HCT116 (cell line): ENCODE data around the gene EIF3L. TPM values are rescaled to one million over a fixed set of nuclear protein-coding genes. Genes with fewer than 3 reads are reported as not detected.
A peak's percentile ranks its signal among the peaks of the same experiment; 100 is the strongest.

Experiments used
- ATAC-seq: fragments of 200-7000 bp; cut with Tn5 transposase; 2 replicates; pipeline ENCODE4 v1.9.1; 2020; ENCODE audit warnings: mild to moderate bottlenecking, moderate library complexity
- BruUV-seq: library from RNA; stranded (reverse); fragments of 400-500 nt; replicated peaks from 2 replicates; lab custom pipeline; 2021; lab: Mats Ljungman, UMichigan
- CTCF ChIA-PET: fragments of 300-600 bp; sonication (Branson Sonifier 250); formaldehyde crosslinking; loops from one replicate; lab custom pipeline; 2021; ENCODE audit warnings: antibody characterized with exemption; lab: Charles Lee
- POLR2A ChIA-PET: fragments of 300-600, 350-600 bp; sonication (Branson Sonifier 250); formaldehyde crosslinking; loops from one replicate; lab custom pipeline; 2021; ENCODE audit warnings: antibody characterized with exemption; lab: Charles Lee
- RAD21 ChIA-PET, 2 experiments: fragments of 300-600 bp; sonication (Branson Sonifier 250); formaldehyde crosslinking; loops; one replicate each; lab custom pipeline; 2023; ENCODE audit warnings: low total read pairs in 2 of 2; ENCODE audit not compliant: uncharacterized antibody in 2 of 2, unreplicated experiment in 2 of 2, low non-redundant PET in 1 of 2; lab: Charles Lee
- DNase-seq: peaks from one replicate; pipeline ENCODE4 v3.0.0-alpha.2; 2010; ENCODE audit warnings: low read depth, low spot score
- H2AFZ ChIP-seq: fragments of 200-600 bp; shearing (Covaris generic), sonication (generic); 2 replicates; pipeline ENCODE4 v1.6.1; 2017; ENCODE audit warnings: low read depth, mixed run types, mixed read lengths, antibody characterized with exemption, low read length; ENCODE audit not compliant: poor library complexity, severe bottlenecking
- H3K27ac ChIP-seq: 2 replicates; pipeline ENCODE4 v1.5.1; 2012; ENCODE audit warnings: low read depth, low read length
- H3K27me3 ChIP-seq: fragments of 200-600 bp; sonication (generic); 2 replicates; pipeline ENCODE4 v1.6.1; 2016; ENCODE audit warnings: mixed run types, low read length, mixed read lengths; ENCODE audit not compliant: insufficient read depth
- H3K36me3 ChIP-seq, 2 experiments: fragments of 200-500 bp in 1 of 2; fragments of 200-600 bp in 1 of 2; sonication (Bioruptor generic) in 1 of 2; sonication (generic) in 1 of 2; 2 replicates each; pipeline versions ENCODE4 v1.5.1 to v1.6.1; 2014 to 2016; ENCODE audit warnings: low read length in 2 of 2, inconsistent platforms in 1 of 2, mixed read lengths in 1 of 2, mixed run types in 1 of 2; ENCODE audit not compliant: insufficient read depth in 2 of 2, control insufficient read depth in 1 of 2
- H3K4me1 ChIP-seq, 2 experiments: fragments of 200-600 bp in 1 of 2; sonication (generic) in 1 of 2; 2 replicates each; pipeline versions ENCODE4 v1.5.1 to v1.6.1; 2012 to 2017; ENCODE audit warnings: low read length in 2 of 2, inconsistent platforms in 1 of 2, mild to moderate bottlenecking in 1 of 2, mixed read lengths in 1 of 2, mixed run types in 1 of 2, moderate library complexity in 1 of 2; ENCODE audit not compliant: insufficient read depth in 2 of 2, control insufficient read depth in 1 of 2
- H3K4me2 ChIP-seq: fragments of 200-600 bp; sonication (generic); 2 replicates; pipeline ENCODE4 v1.6.1; 2017; ENCODE audit warnings: mixed run types, low read length, mixed read lengths
- H3K4me3 ChIP-seq, 2 experiments: fragments of 200-600 bp in 1 of 2; sonication (generic) in 1 of 2; replicated peaks in 1 of 2; 2 replicates each; pipeline ENCODE4 v1.5.1; 2011 to 2016; ENCODE audit warnings: low read length in 2 of 2, control low read depth in 1 of 2, low read depth in 1 of 2, mild to moderate bottlenecking in 1 of 2, mixed read lengths in 1 of 2, mixed run types in 1 of 2
- H3K79me2 ChIP-seq: fragments of 200-600 bp; sonication (generic); 2 replicates; pipeline ENCODE4 v1.6.1; 2017; ENCODE audit warnings: mild to moderate bottlenecking, mixed run types, low read length, moderate library complexity, mixed read lengths; ENCODE audit not compliant: insufficient read depth
- H3K9ac ChIP-seq: fragments of 200-600 bp; sonication (generic); 2 replicates; pipeline ENCODE4 v1.6.1; 2016; ENCODE audit warnings: low read length, mixed read lengths
- H3K9me2 ChIP-seq: fragments of 200-600 bp; sonication (generic), shearing (Covaris generic); 2 replicates; pipeline ENCODE4 v1.6.1; 2017; ENCODE audit warnings: mixed run types, mild to moderate bottlenecking, moderate library complexity; ENCODE audit not compliant: insufficient read depth
- H3K9me3 ChIP-seq, 2 experiments: fragments of 200-500 bp in 1 of 2; fragments of 200-600 bp in 1 of 2; sonication (Bioruptor generic) in 1 of 2; sonication (generic) in 1 of 2; 2 replicates each; pipeline ENCODE4 v1.6.1; 2014 to 2017; ENCODE audit warnings: low read length in 2 of 2, mixed read lengths in 2 of 2, inconsistent platforms in 1 of 2, low read depth in 1 of 2, mild to moderate bottlenecking in 1 of 2, mixed run types in 1 of 2, moderate library complexity in 1 of 2; ENCODE audit not compliant: control insufficient read depth in 1 of 2, insufficient read depth in 1 of 2
- H4K20me1 ChIP-seq: fragments of 200-600 bp; sonication (generic), shearing (Covaris generic); 2 replicates; pipeline ENCODE4 v1.6.1; 2017; ENCODE audit warnings: mixed run types, mild to moderate bottlenecking, moderate library complexity; ENCODE audit not compliant: insufficient read depth
- POLR2A ChIP-seq: IDR thresholded peaks from 2 replicates; pipeline ENCODE4 v1.7.0; 2011; ENCODE audit warnings: borderline replicate concordance; ENCODE audit not compliant: insufficient read depth, insufficient read length; ENCODE audit errors: extremely low read depth
- RAD21 ChIP-seq: IDR thresholded peaks from 2 replicates; pipeline ENCODE4 v1.6.1; 2012; ENCODE audit warnings: low read depth, mild to moderate bottlenecking
- SIN3A ChIP-seq: IDR thresholded peaks from 2 replicates; pipeline ENCODE4 v1.6.1; 2012; ENCODE audit warnings: low read depth
- YY1 ChIP-seq: IDR thresholded peaks from 2 replicates; pipeline ENCODE4 v1.6.1; 2011; ENCODE audit warnings: low read length, low read depth, moderate library complexity, mild to moderate bottlenecking; ENCODE audit not compliant: insufficient replicate concordance; ENCODE audit errors: extremely low read depth
- intact Hi-C: fragments of 100-400 bp; cut with micrococcal nuclease; formaldehyde crosslinking; loops from 2 replicates; pipeline ENCODE4 v1.10.0; 2022
- total RNA-seq: library from RNA; stranded (reverse); gene quantifications from one replicate; pipeline ENCODE4 v1.2.1, GENCODE V29; 2021; ENCODE audit not compliant: unreplicated experiment
- TF ChIP-seq, protein P1 (sequence below), 3 experiments: fragments of 200-600 bp in 1 of 3; sonication (generic) in 1 of 3; IDR thresholded peaks in 2 of 3; conservative IDR thresholded peaks in 1 of 3; 2 replicates each; pipeline ENCODE4 v1.5.1; 2012 to 2017; ENCODE audit warnings: low read depth in 2 of 3, low read length in 2 of 3, antibody characterized with exemption in 1 of 3, borderline replicate concordance in 1 of 3, control low read depth in 1 of 3, mild to moderate bottlenecking in 1 of 3, mixed read lengths in 1 of 3, mixed run types in 1 of 3, moderate library complexity in 1 of 3; ENCODE audit not compliant: insufficient read depth in 1 of 3

Gene EIF3L
- total RNA-seq, 1 experiment from 2014 or later = 687 TPM

GRCh38 chr22:37817705-37818408 is 31.4 kb upstream of the EIF3L start:
- BruUV-seq = no TSS peak
- ChIA-PET CTCF (interaction anchor here (0.5 to 4.8 kb wide), 13 partner anchors 10 to 276 kb away, joined by 3 to 33 read pairs (median 3); partner anchors contain the start of genes ANKRD54 and GCAT), POLR2A (interaction anchor here (0.6 to 3.4 kb wide), 3 partner anchors 10 to 210 kb away, joined by 3 to 19 read pairs (median 3); partner anchors contain the start of genes ANKRD54 and GCAT), RAD21 (interaction anchor here in 1 of 2 experiments (0.7 to 1.3 kb wide), 3 partner anchors 45 to 147 kb away, joined by 3 to 5 read pairs (median 4); no protein-coding TSS in a partner anchor)
- intact Hi-C loops = loop anchor here (1.0 kb wide), 2 partner anchors 45 to 147 kb away; no protein-coding TSS in a partner anchor
- H3K27ac ChIP-seq = peak overlapping the region; percentile 27; the same call in 1 of the 2 replicates
- H3K4me1 ChIP-seq = peaks cover 4 to 9% of the 10 kb centered on the region in 2 experiments; a peak in 3 of 4 replicates
- H3K4me3 ChIP-seq = no peak overlapping the region
- no peak for TF ChIP-seq SIN3A
- TF ChIP-seq, protein P1, sequence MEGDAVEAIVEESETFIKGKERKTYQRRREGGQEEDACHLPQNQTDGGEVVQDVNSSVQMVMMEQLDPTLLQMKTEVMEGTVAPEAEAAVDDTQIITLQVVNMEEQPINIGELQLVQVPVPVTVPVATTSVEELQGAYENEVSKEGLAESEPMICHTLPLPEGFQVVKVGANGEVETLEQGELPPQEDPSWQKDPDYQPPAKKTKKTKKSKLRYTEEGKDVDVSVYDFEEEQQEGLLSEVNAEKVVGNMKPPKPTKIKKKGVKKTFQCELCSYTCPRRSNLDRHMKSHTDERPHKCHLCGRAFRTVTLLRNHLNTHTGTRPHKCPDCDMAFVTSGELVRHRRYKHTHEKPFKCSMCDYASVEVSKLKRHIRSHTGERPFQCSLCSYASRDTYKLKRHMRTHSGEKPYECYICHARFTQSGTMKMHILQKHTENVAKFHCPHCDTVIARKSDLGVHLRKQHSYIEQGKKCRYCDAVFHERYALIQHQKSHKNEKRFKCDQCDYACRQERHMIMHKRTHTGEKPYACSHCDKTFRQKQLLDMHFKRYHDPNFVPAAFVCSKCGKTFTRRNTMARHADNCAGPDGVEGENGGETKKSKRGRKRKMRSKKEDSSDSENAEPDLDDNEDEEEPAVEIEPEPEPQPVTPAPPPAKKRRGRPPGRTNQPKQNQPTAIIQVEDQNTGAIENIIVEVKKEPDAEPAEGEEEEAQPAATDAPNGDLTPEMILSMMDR (IDR thresholded peaks at IDR 0.05 in 2 of 3, conservative IDR thresholded peaks at IDR 0.05 in 1 of 3; ENCODE audit: borderline replicate concordance in 1 of 3, insufficient read depth in 1 of 3, low read depth in 2 of 3, low read length in 2 of 3) = peak; percentile 84 to 93 (median 87)
- TF ChIP-seq RAD21 = peak; percentile 93
- TF ChIP-seq POLR2A = no peak
- no peak for TF ChIP-seq YY1
- no peaks in the 10 kb centered on the region for H3K79me2 ChIP-seq
- no peak for DNase-seq
- H3K9me2 ChIP-seq = no peaks in the 10 kb centered on the region
- no peak overlapping the region for H3K9ac ChIP-seq
- no peaks in the 10 kb centered on the region for H3K27me3 ChIP-seq
- ATAC-seq = peak; percentile 93
- H4K20me1 ChIP-seq = no peaks in the 10 kb centered on the region
- H3K36me3 ChIP-seq = peaks cover 5 to 15% of the 10 kb centered on the region in 2 experiments; a peak in 3 of 4 replicates
- peak overlapping the region; percentile 47 for H3K4me2 ChIP-seq
- no peak overlapping the region for H2AFZ ChIP-seq
- H3K9me3 ChIP-seq = no peaks in the 10 kb centered on the region
